ENCODE results near the gene GCH1.

The GCH1 gene

DNA sequence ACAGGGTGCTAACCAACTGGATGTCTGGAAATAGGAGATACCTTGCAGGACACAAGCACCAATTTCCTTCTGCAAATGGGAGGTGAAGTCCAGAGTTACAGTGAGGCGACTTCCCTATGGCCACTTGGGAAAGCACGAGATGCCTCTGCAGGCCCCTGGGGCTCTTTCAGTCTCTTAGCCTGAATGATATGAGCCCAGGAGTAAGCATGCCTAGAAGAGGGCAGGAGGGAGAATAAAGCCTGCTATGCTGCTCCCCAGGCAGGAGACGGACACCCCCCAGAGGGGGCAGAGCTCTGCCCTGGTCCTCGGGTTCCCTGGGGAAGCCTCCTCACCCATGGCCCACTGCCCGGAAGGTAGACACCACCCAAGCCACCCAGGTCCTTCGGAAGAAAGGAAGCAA lies 105.1 kb downstream of the GCH1 start:
- no peak for DNase-seq (ENCODE audit: low read depth)

DNA sequence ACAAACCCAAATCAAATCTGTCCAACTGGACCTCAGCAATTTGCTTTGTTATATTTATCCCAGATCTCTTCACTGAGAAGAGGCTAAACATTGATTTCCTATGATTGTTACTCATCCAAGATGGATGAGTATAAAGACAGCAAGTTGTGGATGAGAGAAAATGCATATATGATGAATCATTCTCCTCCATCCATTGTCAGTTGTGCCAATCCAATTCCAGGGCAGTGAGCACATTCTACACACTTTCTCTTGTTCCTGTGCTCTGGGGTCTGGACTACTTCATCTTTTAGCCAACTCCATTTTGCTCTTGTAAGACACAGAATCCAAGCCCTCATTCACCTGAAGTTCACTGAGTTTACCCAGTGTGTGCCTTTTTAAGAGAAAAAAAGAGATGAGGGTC lies 105.7 kb downstream of the GCH1 start:
- no peak for DNase-seq (ENCODE audit: low read depth)

GRCh38 chr14:54794796-54795195 lies 107.8 kb downstream of the GCH1 start:
- no peak for DNase-seq (ENCODE audit: low read depth)

- DNase-seq (ENCODE audit: low read depth), result no peak
Measured at GRCh38 chr14:54794159-54794558, 108.5 kb downstream of the GCH1 start.

GRCh38 chr14:54792288-54792687 lies 110.3 kb downstream of the GCH1 start:
- DNase-seq (ENCODE audit: low read depth), result no peak

Data from CMK (cell line).